A549 (cell line): ENCODE data around the gene ASIC1. TPM values are rescaled to one million over a fixed set of nuclear protein-coding genes. Genes with fewer than 3 reads are reported as not detected.

Source experiments
- ATAC-seq, 2 experiments: fragments of 200-7000 bp in 1 of 2; fragments of >200 bp in 1 of 2; cut with Nextera tagmentation in 1 of 2; cut with Tn5 transposase in 1 of 2; 3 replicates each; pipeline versions ENCODE4 v1.8.0 to v1.9.1; 2018 to 2020; ENCODE audit warnings: mild to moderate bottlenecking in 1 of 2, moderate library complexity in 1 of 2
- CTCF ChIA-PET: fragments of 300-600 bp; sonication (Branson Sonifier 250); formaldehyde crosslinking; extraction: SDS; loops from one replicate; lab custom pipeline; 2021; ENCODE audit warnings: antibody characterized with exemption, inconsistent platforms; lab: Yijun Ruan, JAX
- POLR2A ChIA-PET: fragments of 350-600 bp; formaldehyde crosslinking; extraction: SDS; loops from one replicate; lab custom pipeline; 2021; ENCODE audit warnings: antibody characterized with exemption, inconsistent platforms; lab: Yijun Ruan, JAX
- DNase-seq, 2 experiments: peaks; one replicate each; pipeline versions ENCODE4 v3.0.0 to v3.0.0-alpha.2; 2011 to 2016; ENCODE audit warnings: low read depth in 1 of 2, low spot score in 1 of 2
- FAIRE-seq: peaks from 2 replicates; lab custom pipeline; 2011; peaks lifted over from hg19 to GRCh38; lab: Jason Lieb, UNC
- H3K27ac ChIP-seq, 2 experiments: fragments of >200 bp; sonication (Bioruptor Twin); formaldehyde crosslinking; 3 replicates each; pipeline ENCODE4 v1.5.1; 2016 to 2017
- H3K4me1 ChIP-seq: fragments of >200 bp; sonication (Bioruptor Twin); formaldehyde crosslinking; 3 replicates; pipeline ENCODE4 v1.6.1; 2016
- H3K4me2 ChIP-seq: fragments of >200 bp; sonication (Bioruptor Twin); formaldehyde crosslinking; 3 replicates; pipeline ENCODE4 v1.6.1; 2016
- H3K4me3 ChIP-seq: fragments of >200 bp; sonication (Bioruptor Twin); formaldehyde crosslinking; 3 replicates; pipeline ENCODE4 v1.5.1; 2016
- H3K9me3 ChIP-seq: fragments of >200 bp; sonication (Bioruptor Twin); formaldehyde crosslinking; 3 replicates; pipeline ENCODE4 v1.6.1; 2016
- BHLHE40 ChIP-seq: IDR thresholded peaks from 2 replicates; pipeline ENCODE4 v1.6.1; 2012; ENCODE audit warnings: low read depth, low read length, inconsistent platforms
- CBX2 ChIP-seq: fragments of 200-600 bp; sonication (generic); IDR thresholded peaks from 2 replicates; pipeline ENCODE4 v1.6.1; 2016; ENCODE audit warnings: low read depth, mild to moderate bottlenecking, borderline replicate concordance
- CEBPB ChIP-seq, 2 experiments: fragments of >200 bp in 1 of 2; sonication (Bioruptor Twin) in 1 of 2; formaldehyde crosslinking in 1 of 2; IDR thresholded peaks; 2 replicates each; pipeline ENCODE4 v1.6.1; 2012 to 2016
- CHD2 ChIP-seq: fragments of 150-350 bp; IDR thresholded peaks from 2 replicates; pipeline ENCODE4 v1.6.1; 2014; ENCODE audit warnings: low read length; ENCODE audit not compliant: partially characterized antibody
- CHD4 ChIP-seq: fragments of 200-600 bp; sonication (generic); IDR thresholded peaks from 2 replicates; pipeline ENCODE4 v1.6.1; 2016; ENCODE audit warnings: antibody characterized with exemption, mild to moderate bottlenecking, borderline replicate concordance
- EHMT2 ChIP-seq: fragments of 200-600 bp; sonication (generic); IDR thresholded peaks from 2 replicates; pipeline ENCODE4 v1.6.1; 2016; ENCODE audit warnings: antibody characterized with exemption, low read depth, mild to moderate bottlenecking, moderate library complexity
- FOSL2 ChIP-seq, 2 experiments: fragments of 450-650 bp in 1 of 2; fragments of >200 bp in 1 of 2; sonication (Bioruptor Twin) in 1 of 2; formaldehyde crosslinking; IDR thresholded peaks; 2 replicates each; pipeline versions ENCODE4 v1.5.0 to v1.6.1; 2016 to 2020; ENCODE audit warnings: mild to moderate bottlenecking in 1 of 2, moderate library complexity in 1 of 2
- GATA3 ChIP-seq: IDR thresholded peaks from 2 replicates; pipeline ENCODE4 v1.6.1; 2012; ENCODE audit warnings: borderline replicate concordance
- KDM1A ChIP-seq: fragments of 200-600 bp; sonication (generic); IDR thresholded peaks from 2 replicates; pipeline ENCODE4 v1.6.1; 2016; ENCODE audit warnings: low read depth, mild to moderate bottlenecking
- NPAS2 ChIP-seq: fragments of 250-450 bp; sonication (Bioruptor Pico); IDR thresholded peaks from 2 replicates; pipeline ENCODE4 v1.8.0; 2022; ENCODE audit warnings: mild to moderate bottlenecking, moderate library complexity, borderline replicate concordance
- RAD21 ChIP-seq, 2 experiments: fragments of >200 bp in 1 of 2; sonication (Bioruptor Twin) in 1 of 2; formaldehyde crosslinking in 1 of 2; IDR thresholded peaks in 1 of 2; conservative IDR thresholded peaks in 1 of 2; 2 replicates in 1 of 2; 3 replicates in 1 of 2; pipeline ENCODE4 v1.6.1; 2012 to 2018; ENCODE audit warnings: inconsistent platforms in 1 of 2
- RCOR1 ChIP-seq: fragments of 150-350 bp; IDR thresholded peaks from 2 replicates; pipeline ENCODE4 v1.6.1; 2014; ENCODE audit warnings: antibody characterized with exemption, low read length, low read depth
- RNF2 ChIP-seq: fragments of 200-600 bp; sonication (generic); IDR thresholded peaks from 2 replicates; pipeline ENCODE4 v1.6.1; 2016; ENCODE audit warnings: low read depth, mild to moderate bottlenecking, antibody characterized with exemption, moderate library complexity, borderline replicate concordance
- SREBF2 ChIP-seq: fragments of 450-650 bp; IDR thresholded peaks from 2 replicates; pipeline ENCODE4 v1.6.1; 2014; ENCODE audit warnings: mild to moderate bottlenecking, moderate library complexity
- ZFP36 ChIP-seq: fragments of 450-650 bp; IDR thresholded peaks from 2 replicates; pipeline ENCODE4 v1.6.1; 2014; ENCODE audit warnings: borderline replicate concordance; ENCODE audit not compliant: partially characterized antibody
- ZNF302 ChIP-seq: fragments of 250-450 bp; sonication (Bioruptor Pico); IDR thresholded peaks from 2 replicates; pipeline ENCODE4 v1.9.0; 2021; ENCODE audit warnings: inconsistent platforms, mild to moderate bottlenecking, moderate library complexity
- WGBS: methylation state at CpG from one replicate; pipeline ENCODE4 v1.1.6; 2017; ENCODE audit errors: missing lambda C conversion rate; 5-methylcytosine and 5-hydroxymethylcytosine counted together
- polyA plus RNA-seq, 4 experiments: library from polyadenylated mRNA; depleted of rRNA in 3 of 4; stranded (reverse); fragments of >200 nt; fragmentation: RNase III in 1 of 4; extraction: RNeasy Plus Mini Kit Qiagen cat#74134 plus additional on column Dnase treatment in 1 of 4; gene quantifications; 2 replicates in 3 of 4; 3 replicates in 1 of 4; pipeline ENCODE4 v1.2.3, GENCODE V29; 2011 to 2017
- TF ChIP-seq, protein P1 (sequence below): fragments of >200 bp; sonication (Bioruptor Twin); formaldehyde crosslinking; IDR thresholded peaks from 3 replicates; pipeline ENCODE4 v1.5.1; 2016
- TF ChIP-seq, protein P2 (sequence below): fragments of 250-450 bp; sonication (Bioruptor Pico); IDR thresholded peaks from 2 replicates; pipeline ENCODE4 v1.5.0; 2021; ENCODE audit warnings: mild to moderate bottlenecking, moderate library complexity, borderline replicate concordance
- TF ChIP-seq, protein P3 (sequence below): fragments of 250-450 bp; sonication (Bioruptor Pico); IDR thresholded peaks from 2 replicates; pipeline ENCODE4 v1.5.0; 2020; ENCODE audit warnings: low read depth, mild to moderate bottlenecking, moderate library complexity

The ASIC1 gene
- polyA plus RNA-seq, 2 of the 4 experiments (the other 2 are of a cell fraction): 6.0 to 6.7 TPM

DNA sequence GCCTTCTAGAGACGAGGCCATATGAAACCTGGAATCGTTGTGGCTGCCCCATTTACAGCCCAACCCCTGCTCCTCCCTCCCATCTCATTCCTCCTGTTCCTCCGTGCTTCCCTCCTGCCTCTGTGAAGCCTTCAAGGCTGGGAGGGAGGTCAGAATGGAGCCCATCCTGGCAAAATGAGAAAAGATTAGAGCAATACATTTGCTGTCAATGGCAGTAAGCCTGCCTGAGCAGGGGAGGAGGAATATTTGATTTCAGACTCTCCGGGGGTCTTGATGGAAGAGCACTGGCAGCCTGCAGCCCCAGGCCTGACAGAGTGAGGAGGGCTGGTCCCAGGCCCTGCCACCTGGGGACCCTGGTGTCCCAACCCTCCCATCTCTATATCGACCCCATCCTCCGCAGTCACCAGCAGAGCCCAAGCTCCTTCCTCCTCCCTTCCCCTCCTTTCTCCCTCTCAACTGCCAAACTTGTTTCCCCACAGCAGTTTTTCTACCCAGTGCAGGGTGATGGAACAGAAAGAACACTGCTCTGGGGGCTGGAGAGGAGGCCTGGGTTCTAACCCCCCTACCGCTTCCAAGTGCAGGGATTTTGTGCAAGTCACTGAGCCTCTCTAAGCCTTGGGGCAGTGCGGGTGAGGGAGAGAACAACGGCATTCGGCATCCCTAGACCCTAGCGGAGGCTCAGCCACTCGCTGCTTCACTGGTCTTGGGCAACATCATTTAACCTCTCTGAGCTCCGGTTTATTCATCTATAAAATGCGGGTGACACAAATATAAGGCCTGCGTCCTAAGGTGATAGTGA lies 16.1 kb upstream of the ASIC1 start:
- no peaks in the 10 kb centered on the region for H3K4me1 ChIP-seq
- 75% methylated on average over 15 of the region's 15 CpGs for WGBS
- CTCF ChIA-PET: interaction anchor here (1.7 to 10.7 kb wide), 7 partner anchors 8 to 74 kb away, joined by 6 to 185 read pairs (median 48); no protein-coding TSS in a partner anchor
- FAIRE-seq: no peak
- H3K4me3 ChIP-seq: no peak overlapping the region
- no peaks in the 10 kb centered on the region for H3K9me3 ChIP-seq
- POLR2A ChIA-PET: no interaction called here
- no peak for DNase-seq
- ATAC-seq: 0 out of 6 replicates have a peak, but pooled peaks of 1 of the 2 experiments have one; percentile 28
- no peak overlapping the region for H3K4me2 ChIP-seq
- TF ChIP-seq, protein P1, sequence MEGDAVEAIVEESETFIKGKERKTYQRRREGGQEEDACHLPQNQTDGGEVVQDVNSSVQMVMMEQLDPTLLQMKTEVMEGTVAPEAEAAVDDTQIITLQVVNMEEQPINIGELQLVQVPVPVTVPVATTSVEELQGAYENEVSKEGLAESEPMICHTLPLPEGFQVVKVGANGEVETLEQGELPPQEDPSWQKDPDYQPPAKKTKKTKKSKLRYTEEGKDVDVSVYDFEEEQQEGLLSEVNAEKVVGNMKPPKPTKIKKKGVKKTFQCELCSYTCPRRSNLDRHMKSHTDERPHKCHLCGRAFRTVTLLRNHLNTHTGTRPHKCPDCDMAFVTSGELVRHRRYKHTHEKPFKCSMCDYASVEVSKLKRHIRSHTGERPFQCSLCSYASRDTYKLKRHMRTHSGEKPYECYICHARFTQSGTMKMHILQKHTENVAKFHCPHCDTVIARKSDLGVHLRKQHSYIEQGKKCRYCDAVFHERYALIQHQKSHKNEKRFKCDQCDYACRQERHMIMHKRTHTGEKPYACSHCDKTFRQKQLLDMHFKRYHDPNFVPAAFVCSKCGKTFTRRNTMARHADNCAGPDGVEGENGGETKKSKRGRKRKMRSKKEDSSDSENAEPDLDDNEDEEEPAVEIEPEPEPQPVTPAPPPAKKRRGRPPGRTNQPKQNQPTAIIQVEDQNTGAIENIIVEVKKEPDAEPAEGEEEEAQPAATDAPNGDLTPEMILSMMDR: no peak
- TF ChIP-seq ZNF302 (CRISPR knock-in tag) (no peak), CHD4 (no peak), EHMT2 (no peak), BHLHE40 (no peak), RNF2 (no peak), CBX2 (no peak), RAD21 (conservative IDR thresholded peaks at IDR 0.05 in 1 of 2, IDR thresholded peaks at IDR 0.05 in 1 of 2) (no peak), CEBPB (IDR thresholded peaks at IDR 0.05) (no peak), GATA3 (no peak), KDM1A (no peak), FOSL2 (IDR thresholded peaks at IDR 0.05) (no peak), FOSL2 (CRISPR knock-in tag; IDR thresholded peaks at IDR 0.05) (no peak)
- no peak overlapping the region for H3K27ac ChIP-seq

DNA sequence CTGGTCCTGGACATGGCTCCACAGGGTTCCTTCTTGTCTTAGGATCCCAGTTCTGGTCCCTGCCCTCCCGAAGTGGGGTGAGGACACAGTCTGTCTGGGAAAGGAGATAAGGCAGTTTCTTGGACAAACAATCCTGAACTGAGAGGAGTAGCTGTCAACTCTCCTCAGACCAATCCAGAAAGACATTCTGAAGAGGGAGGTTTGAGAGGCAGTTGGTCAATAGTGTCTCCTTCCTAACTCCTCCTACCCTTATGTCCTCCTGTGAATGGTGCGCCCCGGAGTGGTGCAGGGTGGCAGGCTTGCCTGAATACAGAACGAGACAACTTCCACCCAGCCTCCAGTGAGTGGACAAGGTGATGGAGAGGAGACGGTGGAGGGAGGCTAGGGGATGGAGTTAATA lies 15.4 kb upstream of the ASIC1 start:
- WGBS: 72% methylated on average over 5 of the region's 5 CpGs
- no peak for FAIRE-seq

DNA sequence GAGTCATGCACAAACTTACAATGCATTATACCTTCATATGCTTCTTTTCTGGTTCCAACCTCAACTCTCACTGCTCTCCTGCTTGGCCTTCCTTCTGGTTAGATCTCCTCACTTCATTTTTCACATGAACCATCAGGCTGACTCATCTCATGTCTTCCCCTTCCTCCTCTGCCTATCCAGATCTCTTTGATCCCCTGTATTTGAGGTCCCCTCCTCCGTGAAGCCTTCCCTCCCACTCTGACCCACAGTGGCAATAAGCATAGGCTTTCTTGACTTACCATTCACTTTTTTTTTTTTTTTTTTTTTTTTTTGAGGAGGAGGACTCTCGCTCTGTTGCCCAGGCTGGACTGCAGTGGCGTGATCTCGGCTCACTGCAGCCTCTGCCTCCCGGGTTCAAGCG lies 14.7 kb upstream of the ASIC1 start:
- FAIRE-seq (no peak), DNase-seq (no peak), ATAC-seq (no peak)
- ChIA-PET CTCF (interaction anchor here (0.7 to 10.7 kb wide), 7 partner anchors 13 to 258 kb away, joined by 3 to 185 read pairs (median 7); no protein-coding TSS in a partner anchor), POLR2A (no interaction called here)
- Histone ChIP-seq H3K4me1 (no peaks in the 10 kb centered on the region), H3K9me3 (no peaks in the 10 kb centered on the region), H3K27ac (no peak overlapping the region), H3K4me3 (no peak overlapping the region), H3K4me2 (no peak overlapping the region)
- TF ChIP-seq, protein P2, sequence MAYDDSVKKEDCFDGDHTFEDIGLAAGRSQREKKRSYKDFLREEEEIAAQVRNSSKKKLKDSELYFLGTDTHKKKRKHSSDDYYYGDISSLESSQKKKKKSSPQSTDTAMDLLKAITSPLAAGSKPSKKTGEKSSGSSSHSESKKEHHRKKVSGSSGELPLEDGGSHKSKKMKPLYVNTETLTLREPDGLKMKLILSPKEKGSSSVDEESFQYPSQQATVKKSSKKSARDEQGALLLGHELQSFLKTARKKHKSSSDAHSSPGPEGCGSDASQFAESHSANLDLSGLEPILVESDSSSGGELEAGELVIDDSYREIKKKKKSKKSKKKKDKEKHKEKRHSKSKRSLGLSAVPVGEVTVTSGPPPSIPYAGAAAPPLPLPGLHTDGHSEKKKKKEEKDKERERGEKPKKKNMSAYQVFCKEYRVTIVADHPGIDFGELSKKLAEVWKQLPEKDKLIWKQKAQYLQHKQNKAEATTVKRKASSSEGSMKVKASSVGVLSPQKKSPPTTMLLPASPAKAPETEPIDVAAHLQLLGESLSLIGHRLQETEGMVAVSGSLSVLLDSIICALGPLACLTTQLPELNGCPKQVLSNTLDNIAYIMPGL (CRISPR knock-in tag): no peak
- 52% methylated on average over 6 of the region's 6 CpGs for WGBS

More for the DNA sequence above, 15.4 kb upstream of the ASIC1 start:
- Histone ChIP-seq H3K9me3 (no peaks in the 10 kb centered on the region), H3K4me1 (no peaks in the 10 kb centered on the region), H3K27ac (no peak overlapping the region), H3K4me3 (no peak overlapping the region), H3K4me2 (no peak overlapping the region)
- ATAC-seq: no peak
- CTCF ChIA-PET: interaction anchor here (1.7 to 10.7 kb wide), 4 partner anchors 12 to 75 kb away, joined by 6 to 185 read pairs (median 22); no protein-coding TSS in a partner anchor
- no peak for TF ChIP-seq RAD21 (conservative IDR thresholded peaks at IDR 0.05 in 1 of 2, IDR thresholded peaks at IDR 0.05 in 1 of 2)
- TF ChIP-seq, protein P3, sequence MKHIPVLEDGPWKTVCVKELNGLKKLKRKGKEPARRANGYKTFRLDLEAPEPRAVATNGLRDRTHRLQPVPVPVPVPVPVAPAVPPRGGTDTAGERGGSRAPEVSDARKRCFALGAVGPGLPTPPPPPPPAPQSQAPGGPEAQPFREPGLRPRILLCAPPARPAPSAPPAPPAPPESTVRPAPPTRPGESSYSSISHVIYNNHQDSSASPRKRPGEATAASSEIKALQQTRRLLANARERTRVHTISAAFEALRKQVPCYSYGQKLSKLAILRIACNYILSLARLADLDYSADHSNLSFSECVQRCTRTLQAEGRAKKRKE (CRISPR knock-in tag): no peak
- TF ChIP-seq SREBF2: no peak
- TF ChIP-seq CEBPB (IDR thresholded peaks at IDR 0.05): no peak
- TF ChIP-seq CHD2: no peak
- no peak for TF ChIP-seq ZFP36
- no peak for TF ChIP-seq RCOR1
- TF ChIP-seq NPAS2 (CRISPR knock-in tag): no peak
- no peak for DNase-seq
- POLR2A ChIA-PET: no interaction called here
